Breast epithelium (tissue), 4 donors: Measurements from ENCODE around the gene NOX3. TPM values are rescaled to one million over a fixed set of nuclear protein-coding genes. Genes with fewer than 3 reads are reported as not detected.

Experiments
- DNase-seq, 2 donors: peaks; one replicate each; pipeline ENCODE4 v3.0.0-alpha.2; 2019; ENCODE audit warnings: low spot score in 2 of 2
- H3K27ac ChIP-seq, 2 donors: fragments of 200-600 bp; sonication (generic) in 1 of 2; one replicate each; pipeline ENCODE4 v1.5.1; 2016 to 2019; ENCODE audit warnings: mild to moderate bottlenecking in 1 of 2
- H3K27me3 ChIP-seq, 2 donors: fragments of 200-600 bp; sonication (generic) in 1 of 2; one replicate each; pipeline versions ENCODE4 v1.5.1 to v1.6.0; 2017 to 2019; ENCODE audit warnings: control low read depth in 1 of 2, mild to moderate bottlenecking in 1 of 2
- H3K36me3 ChIP-seq: fragments of 200-600 bp; one replicate; pipeline ENCODE4 v1.5.1; 2019
- H3K4me1 ChIP-seq, 2 donors: fragments of 200-600 bp; sonication (generic); one replicate each; pipeline ENCODE4 v1.5.1; 2016 to 2019; ENCODE audit warnings: control low read depth in 1 of 2
- H3K4me3 ChIP-seq, 3 donors: fragments of 200-600 bp; sonication (generic); 1 replicate in 2 of 3; 2 replicates in 1 of 3; pipeline ENCODE4 v1.5.1; 2016 to 2019; ENCODE audit warnings: mild to moderate bottlenecking in 3 of 3, moderate library complexity in 2 of 3
- H3K9me3 ChIP-seq, 2 donors: fragments of 200-600 bp; sonication (generic) in 1 of 2; one replicate each; pipeline ENCODE4 v1.5.1; 2016 to 2019; ENCODE audit warnings: control low read depth in 1 of 2
- CTCF ChIP-seq, 3 donors: fragments of 450-650 bp; IDR thresholded peaks; one replicate each; pipeline ENCODE4 v1.5.1; 2016 to 2017; ENCODE audit warnings: antibody characterized with exemption in 3 of 3, mild to moderate bottlenecking in 3 of 3, moderate library complexity in 3 of 3
- POLR2A ChIP-seq: fragments of 450-650 bp; IDR thresholded peaks from one replicate; pipeline ENCODE4 v1.6.1; 2016; ENCODE audit warnings: antibody characterized with exemption, mild to moderate bottlenecking, moderate library complexity
- POLR2AphosphoS5 ChIP-seq, 3 donors: sonication (generic); formaldehyde crosslinking; IDR thresholded peaks; one replicate each; pipeline ENCODE4 v1.6.1; 2017; ENCODE audit warnings: antibody characterized with exemption in 3 of 3
- intact Hi-C: fragments of 100-400 bp; cut with DNase I; formaldehyde crosslinking; loops from one replicate; pipeline ENCODE4 v1.15.1; 2023; ENCODE audit warnings: low total_unique reads
- total RNA-seq, 3 donors: library from RNA; depleted of rRNA; stranded (reverse); fragments of >200 nt; gene quantifications; one replicate each; pipeline ENCODE4 v1.1.0, GENCODE V29; 2016

NOX3 gene
- total RNA-seq, 3 donors from 2014 or later: not detected

- Histone ChIP-seq H3K9me3 (peaks cover 0 to 4% of the 10 kb centered on the region in 2 donors), H3K27me3 (no peaks in the 10 kb centered on the region), H3K4me3 (no peak overlapping the region), H3K36me3 (no peaks in the 10 kb centered on the region), H3K4me1 (peaks cover 0 to 5% of the 10 kb centered on the region in 2 donors), H3K27ac (no peak overlapping the region)
- DNase-seq: no peak
- no peak for TF ChIP-seq CTCF (IDR thresholded peaks at IDR 0.05)
- TF ChIP-seq POLR2A: no peak
- TF ChIP-seq POLR2AphosphoS5 (IDR thresholded peaks at IDR 0.05): no peak
- intact Hi-C loops: no loop called here
These were observed 42.7 kb upstream of the NOX3 start for GRCh38 chr6:155498370-155498769.

GRCh38 chr6:155497273-155497672, 41.6 kb upstream of the NOX3 start:
- no peak for DNase-seq
- H3K36me3 ChIP-seq: no peaks in the 10 kb centered on the region
- peaks cover 0 to 5% of the 10 kb centered on the region in 2 donors for H3K4me1 ChIP-seq
- H3K27me3 ChIP-seq: no peaks in the 10 kb centered on the region
- H3K27ac ChIP-seq: no peak overlapping the region
- no peak overlapping the region for H3K4me3 ChIP-seq
- no peak for TF ChIP-seq POLR2AphosphoS5 (IDR thresholded peaks at IDR 0.05)
- no peak for TF ChIP-seq POLR2A
- no peak for TF ChIP-seq CTCF (IDR thresholded peaks at IDR 0.05)
- intact Hi-C loops: no loop called here
- peaks cover 0 to under 1% of the 10 kb centered on the region in 2 donors for H3K9me3 ChIP-seq

DNA sequence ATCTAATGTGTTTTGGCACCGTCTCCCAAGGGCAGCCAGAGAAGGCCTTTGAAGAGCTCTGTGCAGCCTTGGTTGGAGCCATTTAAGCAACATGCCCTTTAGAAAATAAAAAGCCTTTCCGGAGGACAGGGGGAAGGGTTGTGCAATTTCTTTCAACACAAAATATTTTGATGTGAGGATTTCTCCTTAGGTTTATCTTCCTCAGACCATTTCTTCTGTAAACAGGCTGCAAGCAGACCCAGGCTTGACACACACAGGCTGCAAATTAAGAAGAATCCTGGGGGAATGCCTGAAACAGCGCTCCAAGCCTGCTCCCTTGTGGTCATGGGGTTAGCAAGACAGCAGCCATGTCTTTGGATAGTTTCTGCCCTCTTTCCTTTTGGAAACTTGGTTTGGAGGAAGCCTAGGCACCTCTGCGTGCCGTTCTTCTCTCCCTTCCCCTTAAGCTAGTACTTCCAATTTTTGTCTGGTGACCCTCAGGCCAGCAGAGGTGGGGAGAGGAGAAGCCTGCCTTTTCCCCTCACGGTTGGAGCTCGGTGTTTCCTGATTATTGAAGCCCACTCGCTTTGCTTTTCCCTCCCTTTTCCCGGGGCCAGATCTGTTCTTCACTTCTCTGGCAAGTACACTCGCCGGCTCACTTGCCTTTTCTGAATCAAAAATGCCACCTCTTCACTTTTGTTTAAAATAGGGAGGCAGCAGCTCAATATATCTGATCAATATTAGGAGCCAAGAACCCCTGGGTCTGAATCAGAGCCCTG, 39.6 kb upstream of the NOX3 start:
- Histone ChIP-seq H3K9me3 (no peaks in the 10 kb centered on the region), H3K27me3 (no peaks in the 10 kb centered on the region), H3K4me3 (no peak overlapping the region), H3K27ac (peak overlapping the region; percentile 46 to 73), H3K4me1 (peaks cover 0 to 5% of the 10 kb centered on the region in 2 donors), H3K36me3 (no peaks in the 10 kb centered on the region)
- intact Hi-C loops: no loop called here
- DNase-seq: no peak
- peak in 1 of 3 donors; percentile 9 for TF ChIP-seq CTCF (IDR thresholded peaks at IDR 0.05)
- no peak for TF ChIP-seq POLR2AphosphoS5 (IDR thresholded peaks at IDR 0.05)

GRCh38 chr6:155493694-155494143, 38.1 kb upstream of the NOX3 start:
- intact Hi-C loops: no loop called here
- DNase-seq: peak in 1 of 2 donors; percentile 61
- Histone ChIP-seq H3K4me3 (no peak overlapping the region), H3K27ac (peak overlapping the region; percentile 65 to 70), H3K9me3 (no peaks in the 10 kb centered on the region), H3K36me3 (no peaks in the 10 kb centered on the region), H3K4me1 (peaks cover 0 to 5% of the 10 kb centered on the region in 2 donors), H3K27me3 (no peaks in the 10 kb centered on the region)
- TF ChIP-seq POLR2AphosphoS5 (IDR thresholded peaks at IDR 0.05): peak in 1 of 3 donors; percentile 22
- no peak for TF ChIP-seq CTCF (IDR thresholded peaks at IDR 0.05)
- no peak for TF ChIP-seq POLR2A

DNA sequence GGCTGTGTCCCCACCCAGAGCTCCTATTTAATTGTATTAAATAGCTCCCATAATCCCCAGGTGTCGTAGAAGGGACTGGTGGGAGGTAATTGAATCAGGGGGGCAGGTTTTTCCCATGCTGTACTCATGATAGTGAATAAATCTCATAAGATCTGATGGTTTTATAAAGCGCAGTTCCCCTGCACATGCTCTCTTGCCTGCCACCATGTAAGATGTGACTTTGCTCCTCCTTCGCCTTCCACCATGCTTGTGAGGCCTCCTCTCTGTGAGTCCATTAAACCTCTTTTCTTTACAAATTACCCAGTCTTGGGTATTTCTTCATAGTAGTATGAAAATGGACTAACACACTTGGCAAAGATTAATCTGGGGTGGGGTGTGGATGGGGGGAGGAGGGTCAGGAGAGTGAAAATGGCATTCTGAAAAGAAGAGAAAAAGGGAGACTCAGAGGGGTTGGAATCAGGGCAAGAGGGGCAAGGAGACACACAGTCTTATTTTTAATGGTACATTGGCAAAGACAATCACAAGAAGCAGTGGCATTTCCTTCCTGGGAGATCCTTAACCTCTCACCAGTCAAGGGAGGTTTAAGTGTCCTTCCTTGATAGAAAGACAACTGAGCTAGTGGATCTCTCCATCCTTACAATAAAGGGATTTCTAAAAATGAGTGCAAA, 37.5 kb upstream of the NOX3 start:
- TF ChIP-seq POLR2A (no peak), CTCF (IDR thresholded peaks at IDR 0.05) (no peak), POLR2AphosphoS5 (IDR thresholded peaks at IDR 0.05) (no peak)
- intact Hi-C loops: no loop called here
- no peak for DNase-seq
- peaks cover 0 to 5% of the 10 kb centered on the region in 2 donors for H3K4me1 ChIP-seq
- peak overlapping the region; percentile 65 to 70 for H3K27ac ChIP-seq
- H3K36me3 ChIP-seq: no peaks in the 10 kb centered on the region
- H3K27me3 ChIP-seq: no peaks in the 10 kb centered on the region
- H3K9me3 ChIP-seq: no peaks in the 10 kb centered on the region
- H3K4me3 ChIP-seq: no peak overlapping the region
